Activated CD4-positive, alpha-beta T cell treated with anti-CD3 and anti-CD28 coated beads, Interleukin-2, Interleukin-4, amounts not matched to agents 100 ng/mL and 50 ng/mL, durations not matched to agents 16 hours and 8 hours (primary cell): Measurements from ENCODE around the gene MADD.
A peak's percentile ranks its signal among the peaks of the same experiment; 100 is the strongest.

ENCODE experiments used
- DNase-seq: peaks from one replicate; pipeline ENCODE4 v3.0.0-alpha.2; 2020; ENCODE audit warnings: low spot score

MADD gene

DNA sequence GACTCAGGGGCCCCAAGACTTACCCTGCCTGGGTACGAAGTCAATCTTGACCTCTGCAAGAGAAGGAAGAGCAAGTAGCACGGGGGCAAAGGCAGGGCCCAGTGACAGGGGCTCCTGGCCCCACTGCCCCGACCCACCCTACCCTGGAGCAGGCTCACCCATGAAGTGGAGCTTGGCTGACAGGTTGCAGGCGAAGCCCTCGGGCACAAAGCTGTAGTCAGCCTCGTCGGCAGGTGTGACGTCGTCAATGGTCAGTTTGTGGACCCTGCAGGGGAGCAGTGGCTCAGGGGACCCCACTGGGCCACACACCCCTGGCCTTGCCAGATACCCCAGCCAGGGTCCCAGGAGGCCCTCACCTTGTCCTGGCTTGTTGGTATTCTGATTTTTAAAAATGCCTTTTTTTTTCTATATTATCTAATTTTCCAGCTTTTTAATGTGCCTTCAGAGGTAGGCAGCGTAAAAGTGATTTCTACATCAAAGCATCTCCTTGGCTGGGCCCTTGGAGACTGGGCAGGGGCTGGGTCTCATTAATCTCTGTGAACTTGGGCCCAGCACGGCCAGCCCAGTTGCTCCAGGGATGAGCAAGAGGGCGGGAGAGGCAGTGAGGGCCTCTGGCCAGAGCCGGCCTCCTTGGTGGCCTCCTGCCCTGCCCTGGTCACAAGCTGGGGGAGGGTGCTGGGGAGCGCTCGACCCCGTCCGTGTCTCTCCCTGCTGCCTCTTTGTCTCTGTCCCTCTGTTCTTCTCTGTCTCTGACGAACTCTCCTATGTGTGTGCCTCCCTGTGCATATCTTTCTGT, 71.2 kb downstream of the MADD start:
- DNase-seq: no peak

- no peak for DNase-seq
These were observed 72.3 kb downstream of the MADD start for GRCh38 chr11:47342036-47342803.

GRCh38 chr11:47342854-47343253, 72.9 kb downstream of the MADD start:
- no peak for DNase-seq

- DNase-seq: no peak
These were observed 76.1 kb downstream of the MADD start for GRCh38 chr11:47345890-47346563.

- DNase-seq: no peak
These were observed 77.2 kb downstream of the MADD start for GRCh38 chr11:47347137-47347536.

- no peak for DNase-seq
These were observed 78.3 kb downstream of the MADD start for GRCh38 chr11:47348131-47348802.

- peak; percentile 24 for DNase-seq
These were observed 78.9 kb downstream of the MADD start for GRCh38 chr11:47348859-47349258.

DNA sequence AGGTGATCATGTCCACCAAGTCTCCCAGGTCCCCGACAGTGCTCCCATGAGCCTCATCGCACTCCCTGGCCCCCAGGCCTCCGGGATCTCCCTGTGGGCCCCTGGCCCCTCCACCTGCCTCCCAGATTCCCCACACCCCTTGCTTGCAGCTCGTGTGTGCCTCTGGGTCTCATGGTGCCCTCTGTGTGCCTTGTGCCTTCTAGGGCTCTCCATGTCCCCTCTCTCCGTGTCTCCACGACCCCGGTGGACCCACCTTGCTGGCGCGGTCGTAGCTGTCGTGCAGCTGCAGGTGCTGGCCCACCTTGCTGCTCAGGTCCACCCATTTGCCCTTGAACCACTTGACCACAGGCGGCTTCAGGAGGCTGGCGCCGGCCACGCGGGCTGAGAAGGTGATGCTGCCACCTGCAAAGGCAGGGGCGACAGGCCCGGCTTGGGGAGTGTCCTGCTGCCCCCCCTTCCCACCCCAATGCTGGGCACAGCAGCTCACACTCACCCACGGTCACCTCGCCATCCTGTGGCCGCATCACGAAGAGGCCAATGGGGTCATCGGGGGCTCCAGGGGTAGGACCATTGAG, 79.7 kb downstream of the MADD start:
- DNase-seq: no peak

GRCh38 chr11:47350315-47350714, 80.4 kb downstream of the MADD start:
- no peak for DNase-seq

DNA sequence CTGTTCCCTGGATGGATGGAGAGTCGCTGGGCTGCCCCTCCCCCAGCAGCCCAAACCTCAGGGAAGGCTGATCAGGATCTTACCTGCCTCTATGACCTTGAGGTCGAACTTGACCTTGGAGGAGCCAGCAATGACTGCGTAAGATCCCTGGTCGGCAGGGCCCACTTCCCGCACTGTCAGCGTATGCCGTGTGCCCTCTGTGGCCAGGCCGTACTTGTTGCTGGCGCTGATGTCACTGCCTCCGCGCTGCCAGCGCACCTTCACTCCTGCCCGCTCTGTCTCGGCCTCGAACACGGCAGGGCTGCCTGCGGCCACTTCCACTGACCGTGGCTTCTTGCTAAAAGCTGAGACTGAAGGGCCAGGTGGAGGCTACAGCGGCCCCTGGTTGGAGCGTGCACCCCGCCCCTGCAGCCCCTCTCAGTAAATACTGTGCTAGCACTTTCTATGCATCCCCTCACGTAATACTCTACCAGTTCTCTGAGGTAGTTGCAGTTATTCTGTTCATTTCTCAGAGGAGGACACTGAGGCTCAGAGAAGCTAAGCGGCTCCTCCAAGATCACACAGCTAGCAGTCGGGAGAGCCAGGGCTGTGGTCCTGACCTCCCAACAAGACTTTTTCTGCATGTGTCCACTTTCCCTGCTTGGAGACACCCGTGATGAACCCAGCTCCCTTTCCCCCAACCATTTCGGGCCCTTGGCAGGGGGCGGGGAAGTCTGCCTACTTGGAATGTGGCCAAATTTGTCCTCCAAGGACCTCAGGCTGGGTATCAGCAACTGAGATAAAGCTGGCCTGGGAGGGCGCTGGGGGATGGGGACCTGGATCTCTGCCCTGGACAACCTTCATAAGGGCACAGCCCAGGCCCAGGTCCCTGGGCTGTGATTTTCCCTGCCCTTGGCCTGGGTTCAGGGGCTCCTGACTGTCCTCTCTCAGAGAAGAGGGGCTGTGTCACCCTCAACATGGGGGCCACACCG, 81.5 kb downstream of the MADD start:
- DNase-seq: no peak

- no peak for DNase-seq
These were observed 82.6 kb downstream of the MADD start, which contains the start of gene MYBPC3 for GRCh38 chr11:47352556-47352955. TSS of gene MYBPC3 (minus strand) at chr11:47352702. CDS start at chr11:47352647, 55 bp downstream.

GRCh38 chr11:47353978-47354774, 84.2 kb downstream of the MADD start:
- DNase-seq: no peak

DNA sequence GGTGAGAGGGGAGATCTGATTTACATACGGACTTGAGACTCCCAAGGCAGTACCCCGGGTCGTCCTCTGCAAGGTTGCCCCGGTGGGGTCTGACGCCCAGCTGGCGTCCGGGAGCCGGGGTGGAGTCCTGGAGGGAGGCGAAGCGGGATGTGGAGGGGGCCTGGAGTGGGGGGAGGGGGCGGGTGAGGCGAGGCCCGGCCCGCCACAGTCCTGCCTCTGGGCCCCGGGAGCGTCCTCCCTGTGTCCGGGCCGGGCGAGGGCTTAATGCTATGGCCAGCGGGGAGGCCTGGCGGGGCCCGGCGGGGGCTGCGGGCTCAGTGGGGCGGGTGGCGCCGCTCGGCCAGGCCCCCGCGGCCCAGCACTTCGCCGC, 85.0 kb downstream of the MADD start:
- no peak for DNase-seq

DNA sequence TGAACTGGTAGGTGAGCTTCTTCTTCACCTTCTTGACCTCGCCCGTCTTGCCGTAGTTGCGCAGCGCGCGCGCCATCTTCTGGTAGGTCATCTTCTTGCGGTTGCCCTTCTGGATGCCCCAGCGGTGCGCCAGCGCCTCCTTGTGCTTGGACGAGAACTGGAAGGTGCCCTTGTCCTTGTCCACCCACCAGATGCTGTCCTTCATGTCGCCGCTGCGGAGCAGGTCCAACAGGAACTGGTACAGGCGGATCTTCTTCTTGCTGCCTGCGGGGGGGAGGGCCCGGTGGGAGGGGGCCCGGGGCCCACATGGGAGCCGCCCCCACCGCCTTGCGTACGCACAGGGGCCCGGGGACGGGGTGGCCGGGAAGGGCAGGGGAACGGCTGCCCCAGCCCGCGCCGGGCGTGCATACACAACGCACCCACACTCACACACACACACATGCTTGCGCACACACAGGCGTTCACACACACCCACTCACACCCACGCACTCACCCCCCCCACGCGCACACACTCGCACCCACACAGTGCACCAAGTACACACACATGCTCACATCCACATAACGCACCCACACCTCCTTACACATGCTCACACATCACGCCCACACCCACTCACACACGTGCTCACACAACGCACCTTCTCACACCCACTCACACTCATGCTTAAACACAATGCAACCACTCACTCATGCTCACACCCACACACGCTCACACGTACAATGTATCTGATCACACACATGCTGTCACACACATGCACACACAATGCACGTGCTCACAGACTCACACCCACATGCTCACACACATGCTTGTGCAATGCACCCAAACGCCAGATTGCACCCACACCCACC, 85.6 kb downstream of the MADD start:
- DNase-seq: peak; percentile 33

DNA sequence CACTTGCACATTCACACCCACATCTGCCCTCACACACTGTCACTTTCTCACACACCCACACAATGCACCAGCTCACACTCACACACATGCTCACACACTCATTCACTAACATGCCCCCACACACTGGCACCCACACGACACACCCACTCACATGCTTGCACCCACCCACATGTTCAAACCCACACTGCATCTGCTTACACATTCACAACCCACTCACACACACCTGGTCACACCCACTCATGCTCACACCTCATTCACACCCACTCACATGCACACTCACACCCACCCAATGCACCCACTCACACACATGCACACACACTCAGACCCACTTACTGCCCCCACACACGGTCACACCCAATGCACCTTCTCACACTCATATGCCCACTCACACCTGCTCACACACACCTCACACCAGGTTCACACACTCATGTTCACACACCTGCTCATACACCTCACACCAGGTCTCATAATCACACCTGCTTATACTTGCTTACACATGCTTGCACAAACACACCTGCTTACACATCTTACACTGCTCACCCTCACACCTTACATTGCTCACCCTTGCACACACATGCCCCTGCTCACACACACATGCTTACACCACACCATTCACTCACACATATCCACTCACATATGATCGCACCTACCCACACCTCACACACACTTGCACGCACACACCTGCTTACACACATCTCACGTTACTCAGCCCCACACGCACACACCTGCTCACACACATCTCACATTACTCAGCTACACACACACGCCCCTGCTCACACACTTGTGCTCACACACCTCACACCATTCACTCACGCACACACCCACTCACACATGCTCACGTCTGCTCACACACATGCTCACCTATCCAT, 86.4 kb downstream of the MADD start:
- DNase-seq: no peak

DNA sequence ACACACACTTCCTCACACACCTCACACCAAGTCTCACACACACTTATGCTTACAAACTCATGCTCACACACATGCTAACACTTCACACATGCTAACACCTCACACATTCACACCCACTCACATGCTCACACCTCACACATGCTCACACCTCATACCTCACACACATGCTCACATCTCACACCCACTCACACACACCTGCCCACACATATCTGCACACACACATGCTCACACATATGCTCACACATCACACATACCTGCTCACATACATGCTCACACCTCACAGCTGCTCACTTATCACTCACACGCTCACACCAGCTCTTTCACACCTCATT, 87.0 kb downstream of the MADD start:
- no peak for DNase-seq

DNA sequence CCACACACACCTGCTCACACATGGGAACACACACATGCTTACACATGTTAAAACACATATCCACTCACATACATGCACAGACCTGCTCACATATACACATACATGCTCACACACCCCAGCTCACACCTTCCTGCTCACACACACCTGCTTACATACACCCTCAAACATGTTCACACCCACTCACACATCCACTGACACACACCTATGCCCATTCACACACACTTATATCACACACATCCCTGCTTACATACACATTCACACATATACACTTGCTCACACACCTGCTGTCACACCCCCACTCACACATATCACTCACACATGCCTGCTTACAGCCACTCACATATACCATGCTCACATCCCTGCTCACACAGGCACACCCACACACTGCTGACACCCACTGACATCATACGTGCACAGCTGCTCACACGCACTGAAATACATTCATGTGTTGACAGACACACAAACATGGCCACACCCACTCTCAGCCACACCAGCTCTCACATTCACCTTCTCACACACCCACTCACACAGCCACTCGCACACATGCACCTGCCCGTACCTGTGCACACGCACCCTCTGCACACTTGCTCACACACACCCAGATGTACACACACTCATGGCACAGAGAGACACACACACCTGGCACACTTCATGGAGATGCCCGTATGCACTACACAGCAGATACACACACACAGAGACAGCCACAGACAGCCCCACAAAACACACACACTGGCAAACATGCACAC, 88.2 kb downstream of the MADD start:
- DNase-seq: no peak

- DNase-seq: no peak
These were observed 88.8 kb downstream of the MADD start for GRCh38 chr11:47358731-47359051.
